Fibroblast of villous mesenchyme (primary cell): ENCODE data around the gene LRRC7. TPM values are rescaled to one million over a fixed set of nuclear protein-coding genes. Genes with fewer than 3 reads are reported as not detected.

Experiments
- DNase-seq: peaks from one replicate; pipeline ENCODE4 v3.0.0-alpha.2; 2010; ENCODE audit warnings: low read depth
- H3K4me3 ChIP-seq: 2 replicates; pipeline ENCODE4 v1.5.1; 2011; ENCODE audit warnings: low read depth, mild to moderate bottlenecking, low read length
- CTCF ChIP-seq: IDR thresholded peaks from 2 replicates; pipeline ENCODE4 v1.5.1; 2012; ENCODE audit warnings: low read depth, mild to moderate bottlenecking, low read length; ENCODE audit not compliant: insufficient read depth
- total RNA-seq: library from RNA; depleted of rRNA; stranded (reverse); fragments of >200 nt; gene quantifications from 2 replicates; pipeline ENCODE4 v1.2.3, GENCODE V29; 2012

Gene LRRC7
- total RNA-seq, 1 donor = 0.43 TPM

GRCh38 chr1:69651656-69652055 lies 83.9 kb downstream of the LRRC7 start:
- H3K4me3 ChIP-seq = no peak overlapping the region
- TF ChIP-seq CTCF = no peak
- no peak for DNase-seq

GRCh38 chr1:69657971-69658370 lies 90.2 kb downstream of the LRRC7 start:
- DNase-seq = no peak
- TF ChIP-seq CTCF = no peak

GRCh38 chr1:69661686-69662085 lies 94.0 kb downstream of the LRRC7 start:
- no peak for DNase-seq
- no peak for TF ChIP-seq CTCF
- H3K4me3 ChIP-seq = no peak overlapping the region

More at GRCh38 chr1:69657971-69658370, 90.2 kb downstream of the LRRC7 start:
- no peak overlapping the region for H3K4me3 ChIP-seq

GRCh38 chr1:69662321-69662720 lies 94.6 kb downstream of the LRRC7 start:
- no peak for DNase-seq
- H3K4me3 ChIP-seq = no peak overlapping the region
- no peak for TF ChIP-seq CTCF

GRCh38 chr1:69671363-69672010 lies 103.8 kb downstream of the LRRC7 start:
- no peak overlapping the region for H3K4me3 ChIP-seq
- DNase-seq = no peak
- no peak for TF ChIP-seq CTCF

GRCh38 chr1:69673321-69673720 lies 105.6 kb downstream of the LRRC7 start:
- no peak for TF ChIP-seq CTCF
- H3K4me3 ChIP-seq = no peak overlapping the region
- DNase-seq = no peak

- TF ChIP-seq CTCF = no peak
- DNase-seq = no peak
Measured at GRCh38 chr1:69679965-69680364, 112.2 kb downstream of the LRRC7 start.

More at GRCh38 chr1:69679965-69680364, 112.2 kb downstream of the LRRC7 start:
- H3K4me3 ChIP-seq = no peak overlapping the region
